K562 (cell line): Measurements from ENCODE around the gene KMT2C. TPM values are rescaled to one million over a fixed set of nuclear protein-coding genes. Genes with fewer than 3 reads are reported as not detected.

Experiments used
- ATAC-seq: fragments of 200-7000 bp; cut with Tn5 transposase; 3 replicates; pipeline ENCODE4 v1.9.1; 2020; ENCODE audit warnings: moderate library complexity
- BruUV-seq: library from RNA; stranded (reverse); fragments of 400-500 nt; replicated peaks from 2 replicates; lab custom pipeline; 2021; lab: Mats Ljungman, UMichigan
- CTCF ChIA-PET: fragments of 300-600 bp; formaldehyde crosslinking; extraction: SDS; loops from one replicate; lab custom pipeline; 2021; ENCODE audit warnings: low intra/inter-chr PET ratio; lab: Yijun Ruan, JAX
- POLR2A ChIA-PET: fragments of 300-600, 350-650 bp; sonication (Branson Sonifier 250); formaldehyde crosslinking; extraction: SDS; loops from one replicate; lab custom pipeline; 2021; ENCODE audit warnings: antibody characterized with exemption, inconsistent platforms; lab: Yijun Ruan, JAX
- DNase-seq, 4 experiments: peaks; one replicate each; pipeline versions ENCODE4 v3.0.0 to v3.0.0-alpha.2; 2011 to 2018; ENCODE audit warnings: low spot score in 3 of 4, mixed read lengths in 3 of 4; ENCODE audit errors: extremely low read depth in 1 of 4
- FAIRE-seq: peaks from 2 replicates; lab custom pipeline; 2011; peaks lifted over from hg19 to GRCh38; lab: Jason Lieb, UNC
- H2AFZ ChIP-seq: 2 replicates; pipeline ENCODE4 v1.6.0; 2011; ENCODE audit warnings: low read depth, low read length, control low read depth, inconsistent platforms
- H3K27ac ChIP-seq: fragments of 200-600 bp; 3 replicates; pipeline ENCODE4 v1.8.0; 2011; ENCODE audit warnings: low read depth, mild to moderate bottlenecking, control low read depth, inconsistent platforms, low read length, moderate library complexity, mixed read lengths; ENCODE audit errors: extremely low read depth
- H3K27me3 ChIP-seq, 2 experiments: fragments of 300-600 bp in 1 of 2; 2 replicates in 1 of 2; 3 replicates in 1 of 2; pipeline versions ENCODE4 v1.6.0 to v1.8.0; 2011; ENCODE audit warnings: inconsistent platforms in 2 of 2, low read length in 2 of 2, mild to moderate bottlenecking in 1 of 2, mixed read lengths in 1 of 2, moderate library complexity in 1 of 2; ENCODE audit not compliant: control insufficient read depth in 2 of 2, insufficient read depth in 2 of 2
- H3K36me3 ChIP-seq: fragments of 300-600 bp; 3 replicates; pipeline ENCODE4 v1.8.0; 2011; ENCODE audit warnings: mild to moderate bottlenecking, low read length, inconsistent platforms; ENCODE audit not compliant: control insufficient read depth, insufficient read depth
- H3K4me1 ChIP-seq, 2 experiments: fragments of 200-600 bp in 1 of 2; replicated peaks in 1 of 2; 2 replicates in 1 of 2; 3 replicates in 1 of 2; pipeline versions ENCODE4 v1.5.1 to v1.8.0; 2011; ENCODE audit warnings: inconsistent platforms in 2 of 2, low read length in 2 of 2, mild to moderate bottlenecking in 1 of 2, mixed read lengths in 1 of 2, moderate library complexity in 1 of 2; ENCODE audit not compliant: control insufficient read depth in 2 of 2, insufficient read depth in 2 of 2
- H3K4me2 ChIP-seq: 2 replicates; pipeline ENCODE4 v1.6.1; 2011; ENCODE audit warnings: low read length, control low read depth, inconsistent platforms, mixed read lengths; ENCODE audit not compliant: insufficient read depth
- H3K4me3 ChIP-seq: fragments of 200-600 bp; sonication (generic), shearing (Covaris generic); 2 replicates; pipeline ENCODE4 v1.5.1; 2016; ENCODE audit warnings: control low read depth, inconsistent platforms
- H3K79me2 ChIP-seq: fragments of 200-600 bp; 3 replicates; pipeline ENCODE4 v1.8.0; 2011; ENCODE audit warnings: low read length, inconsistent platforms; ENCODE audit not compliant: control insufficient read depth, insufficient read depth
- H3K9ac ChIP-seq, 2 experiments: 2 replicates each; pipeline versions ENCODE4 v1.6.0 to v1.6.1; 2011; ENCODE audit warnings: low read depth in 2 of 2, low read length in 2 of 2, control low read depth in 1 of 2, inconsistent platforms in 1 of 2, mild to moderate bottlenecking in 1 of 2, mixed read lengths in 1 of 2; ENCODE audit not compliant: insufficient read depth in 1 of 2
- H3K9me1 ChIP-seq: one replicate; pipeline ENCODE4 v1.6.0; 2011; ENCODE audit warnings: inconsistent platforms, mild to moderate bottlenecking, low read length, moderate library complexity; ENCODE audit not compliant: control insufficient read depth, insufficient read depth
- H3K9me3 ChIP-seq: replicated peaks from 2 replicates; pipeline ENCODE4 v1.5.1; 2011; ENCODE audit warnings: low read depth, low read length, inconsistent platforms; ENCODE audit not compliant: control insufficient read depth, insufficient read depth
- H4K20me1 ChIP-seq: replicated peaks from 2 replicates; pipeline ENCODE4 v1.6.1; 2011; ENCODE audit warnings: low read length, inconsistent platforms, mixed read lengths; ENCODE audit not compliant: control insufficient read depth, insufficient read depth
- CAMTA2 ChIP-seq: fragments of 250-450 bp; sonication (Bioruptor Pico); conservative IDR thresholded peaks from 2 replicates; pipeline ENCODE4 v1.5.1; 2022
- E2F4 ChIP-seq: sonication (generic); formaldehyde crosslinking; IDR thresholded peaks from 2 replicates; pipeline ENCODE4 v1.8.0; 2022; ENCODE audit warnings: mild to moderate bottlenecking, low read depth, missing genetic modification reagents
- ELF4 ChIP-seq: fragments of 450-650 bp; formaldehyde crosslinking; IDR thresholded peaks from 2 replicates; pipeline ENCODE4 v1.4.0; 2022; ENCODE audit warnings: missing genetic modification characterization
- KHSRP ChIP-seq: fragments of 450-650 bp; IDR thresholded peaks from 2 replicates; pipeline ENCODE4 v1.6.1; 2017
- MCM7 ChIP-seq, 2 experiments: fragments of 450-650 bp; IDR thresholded peaks; 2 replicates each; pipeline ENCODE4 v1.6.1; 2016 to 2018
- MITF ChIP-seq: IDR thresholded peaks from 2 replicates; pipeline ENCODE4 v1.6.1; 2014; ENCODE audit warnings: antibody characterized with exemption
- MXI1 ChIP-seq: IDR thresholded peaks from 2 replicates; pipeline ENCODE4 v1.6.1; 2011; ENCODE audit warnings: low read depth, mild to moderate bottlenecking, improper control_type of control experiment, low read length
- NCOA6 ChIP-seq: fragments of 450-650 bp; IDR thresholded peaks from 2 replicates; pipeline ENCODE4 v1.6.1; 2017; ENCODE audit warnings: mild to moderate bottlenecking
- NR0B1 ChIP-seq: fragments of 450-650 bp; IDR thresholded peaks from one replicate; pipeline ENCODE4 v1.6.1; 2018; ENCODE audit warnings: mild to moderate bottlenecking, moderate library complexity; ENCODE audit not compliant: partially characterized antibody
- POLR2AphosphoS2 ChIP-seq: IDR thresholded peaks from 2 replicates; pipeline ENCODE4 v1.6.1; 2012; ENCODE audit warnings: low read length, improper control_type of control experiment
- SMC3 ChIP-seq: conservative IDR thresholded peaks from 2 replicates; pipeline ENCODE4 v1.6.1; 2011; ENCODE audit warnings: low read depth, low read length, improper control_type of control experiment; ENCODE audit not compliant: insufficient read depth
- SRF ChIP-seq, 2 experiments: fragments of 250-450, 450-650 bp in 1 of 2; sonication (Bioruptor Pico) in 1 of 2; sonication (generic) in 1 of 2; formaldehyde crosslinking; IDR thresholded peaks; 2 replicates each; pipeline versions ENCODE4 v1.5.0 to v1.5.1; 2020 to 2022; ENCODE audit warnings: mild to moderate bottlenecking in 1 of 2, missing genetic modification reagents in 1 of 2
- TAF9B ChIP-seq: fragments of 450-650 bp; IDR thresholded peaks from 2 replicates; pipeline ENCODE4 v1.6.1; 2018; ENCODE audit warnings: mild to moderate bottlenecking; ENCODE audit not compliant: partially characterized antibody
- ZBTB9 ChIP-seq: fragments of 450-650 bp; formaldehyde crosslinking; IDR thresholded peaks from 2 replicates; pipeline ENCODE4 v1.4.0; 2020; ENCODE audit warnings: mild to moderate bottlenecking, moderate library complexity
- WGBS: fragments of 100-300 bp; shearing (Covaris generic); methylation state at CpG from one replicate; pipeline ENCODE4 v1.1.6; 2016; ENCODE audit warnings: low coverage, mixed read lengths; ENCODE audit not compliant: insufficient coverage; ENCODE audit errors: missing lambda C conversion rate; 5-methylcytosine and 5-hydroxymethylcytosine counted together
- in situ Hi-C: fragments of 300-500 bp; cut with MboI; formaldehyde crosslinking; loops from 4 replicates; pipeline ENCODE4 v1.15.0; 2018; ENCODE audit warnings: inconsistent platforms, mixed read lengths
- intact Hi-C: fragments of 100-400 bp; cut with micrococcal nuclease; formaldehyde crosslinking; loops from 2 replicates; pipeline ENCODE4 v1.14.2; 2022
- polyA plus RNA-seq, 8 experiments: library from polyadenylated mRNA; depleted of rRNA in 4 of 8; stranded (reverse) in 5 of 8; unstranded in 3 of 8; fragments of >200 nt; fragmentation: Nextera tagmentation in 2 of 8; fragmentation: Illumina TruSeq in 1 of 8; extraction: Ambion mirVana in 2 of 8; extraction: Trizol in 1 of 8; gene quantifications; 2 replicates each; pipeline versions ENCODE4 v1.2.1 to v1.2.3, GENCODE V29; 2011 to 2014; ENCODE audit warnings: inconsistent platforms in 1 of 8, missing spikeins in 1 of 8
- total RNA-seq, 7 experiments: library from RNA; depleted of rRNA in 6 of 7; stranded (reverse); fragments of >200 nt in 6 of 7; fragmentation: Illumina TruSeq in 2 of 7; extraction: Trizol in 2 of 7; gene quantifications; 2 replicates each; pipeline versions ENCODE4 v1.2.1 to v1.2.3, GENCODE V29; 2011 to 2021; ENCODE audit warnings: low replicate concordance in 1 of 7

The KMT2C gene
- total and polyA plus RNA-seq, 9 of the 15 experiments (the other 6 are each of a cell fraction or from before 2014, with no cell fraction given): 4.9 to 67.8 (median 27.1) TPM

GRCh38 chr7:152149363-152149762, 286.4 kb downstream of the KMT2C start (continued):
- TF ChIP-seq NCOA6: no peak
- no peak for TF ChIP-seq ZBTB9
- no peak for TF ChIP-seq E2F4 (CRISPR knock-in tag)

GRCh38 chr7:152148706-152149105, 287.1 kb downstream of the KMT2C start:
- Histone ChIP-seq H3K27me3 (no peaks in the 10 kb centered on the region), H3K4me1 (no peaks in the 10 kb centered on the region), H3K27ac (no peak overlapping the region), H3K9ac (no peak overlapping the region), H3K9me1 (peaks cover 4% of the 10 kb centered on the region), H4K20me1 (no peaks in the 10 kb centered on the region; the same call in 1 of the 2 replicates), H3K4me2 (no peak overlapping the region), H2AFZ (no peak overlapping the region), H3K79me2 (no peaks in the 10 kb centered on the region), H3K9me3 (no peaks in the 10 kb centered on the region), H3K4me3 (no peak overlapping the region), H3K36me3 (peaks cover 96% of the 10 kb centered on the region)
- TF ChIP-seq SMC3 (no peak), MCM7 (IDR thresholded peaks at IDR 0.05) (no peak), CAMTA2 (CRISPR knock-in tag) (no peak), MXI1 (no peak), MITF (no peak), ELF4 (no peak), POLR2AphosphoS2 (no peak), KHSRP (no peak), SRF (CRISPR knock-in tag; IDR thresholded peaks at IDR 0.05) (no peak), TAF9B (no peak), NR0B1 (no peak)
- intact Hi-C loops: no loop called here
- ATAC-seq (no peak), FAIRE-seq (no peak), DNase-seq (no peak)
- WGBS: 93% methylated on average over 5 of the region's 5 CpGs
- in situ Hi-C loops: no loop called here
- POLR2A ChIA-PET: interaction anchor here (1.4 to 1.6 kb wide), 3 partner anchors 9 to 16 kb away, joined by 4 to 8 read pairs (median 5); no protein-coding TSS in a partner anchor
- CTCF ChIA-PET: no interaction called here
- BruUV-seq: no TSS peak
